Mononuclear cell (primary cell): Measurements from ENCODE around the gene LPCAT3. TPM values are rescaled to one million over a fixed set of nuclear protein-coding genes. Genes with fewer than 3 reads are reported as not detected.

Experiments used
- total RNA-seq: library from RNA; depleted of rRNA; stranded (reverse); fragments of >200 nt; gene quantifications from one replicate; pipeline ENCODE4 v1.2.3, GENCODE V29; 2012

LPCAT3 gene
- total RNA-seq, 1 donor = 11.0 TPM

Other genes with a start within 250 kb of the LPCAT3 start
- gene LAG3, start 246.0 kb downstream of the LPCAT3 start, total RNA-seq = 0.31 TPM
- 94.3 TPM for gene CD4, start 228.9 kb downstream of the LPCAT3 start, total RNA-seq
- gene GPR162, start 196.7 kb downstream of the LPCAT3 start, total RNA-seq = 4.2 TPM
- 2.6 TPM for gene P3H3, start 190.1 kb downstream of the LPCAT3 start, total RNA-seq
- gene GNB3, start 177.6 kb downstream of the LPCAT3 start, total RNA-seq = 0.21 TPM
- 0.10 TPM for gene CDCA3, start 167.2 kb downstream of the LPCAT3 start, total RNA-seq
- 16.4 TPM for gene USP5, start 166.3 kb downstream of the LPCAT3 start, total RNA-seq
- 202 TPM for gene TPI1, start 150.9 kb downstream of the LPCAT3 start, total RNA-seq
- gene SPSB2, start 145.2 kb downstream of the LPCAT3 start, total RNA-seq = 1.6 TPM
- gene LRRC23, start 113.7 kb downstream of the LPCAT3 start, total RNA-seq = 4.3 TPM
- 11.4 TPM for gene ENO2, start 103.9 kb downstream of the LPCAT3 start, total RNA-seq
- gene ATN1, start 90.5 kb downstream of the LPCAT3 start, total RNA-seq = 4.6 TPM
- not detected for gene RNU7-1, start 74.7 kb downstream of the LPCAT3 start, total RNA-seq
- 274 TPM for gene C12orf57, start 74.5 kb downstream of the LPCAT3 start, total RNA-seq
- gene PTPN6, start 67.1 kb downstream of the LPCAT3 start, total RNA-seq = 99.9 TPM
- gene PHB2, start 47.8 kb downstream of the LPCAT3 start, total RNA-seq = 131 TPM
- 30.6 TPM for gene EMG1, start 47.6 kb downstream of the LPCAT3 start, total RNA-seq
- gene C1S, start 42.2 kb upstream of the LPCAT3 start, total RNA-seq = 0.84 TPM
- gene C1R, start 74.0 kb upstream of the LPCAT3 start, total RNA-seq = 1.4 TPM
- gene C1RL, start 90.7 kb upstream of the LPCAT3 start, total RNA-seq = 10.6 TPM
- gene RBP5, start 110.4 kb upstream of the LPCAT3 start, total RNA-seq = not detected
- gene CLSTN3, start 111.9 kb upstream of the LPCAT3 start, total RNA-seq = 13.0 TPM
- 11.9 TPM for gene PEX5, start 171.2 kb upstream of the LPCAT3 start, total RNA-seq